SKM-1 (cell line): ENCODE data around the gene TMC1.
"Not testable (repeated sequence)": the region's sequence is repeated elsewhere in the genome, so short reads cannot be mapped to it uniquely, and the experiment has no call there.

Source experiments
- DNase-seq: peaks from one replicate; lab custom pipeline; 2025; ENCODE audit not compliant: unreplicated experiment; lab: John Stamatoyannopoulos, UW

Gene TMC1

DNA sequence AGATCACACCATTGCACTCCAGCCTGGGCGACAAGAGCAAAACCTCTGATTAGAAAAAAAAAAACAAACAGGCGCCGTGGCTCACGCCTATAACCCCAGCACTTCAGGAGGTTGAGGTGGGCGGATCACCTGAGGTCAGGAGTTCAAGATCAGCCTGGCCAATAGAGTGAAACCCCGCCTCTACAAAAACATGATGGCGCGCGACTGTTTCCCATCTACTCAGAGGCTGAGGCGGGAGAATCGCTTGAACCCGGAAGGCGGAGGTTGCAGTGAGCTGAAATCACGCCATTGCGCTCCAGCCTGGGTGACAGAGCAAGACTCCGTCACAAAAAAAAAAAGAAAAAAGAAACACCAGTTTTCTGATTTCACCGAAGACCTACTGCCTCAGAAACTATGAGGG, at the start of gene TMC1:
Gene TMC1, plus strand, starts transcription at position 193 of the 400 bp plus-strand sequence. CDS start 127,041 bp downstream, outside the sequence.
- DNase-seq = not testable (repeated sequence)

DNA sequence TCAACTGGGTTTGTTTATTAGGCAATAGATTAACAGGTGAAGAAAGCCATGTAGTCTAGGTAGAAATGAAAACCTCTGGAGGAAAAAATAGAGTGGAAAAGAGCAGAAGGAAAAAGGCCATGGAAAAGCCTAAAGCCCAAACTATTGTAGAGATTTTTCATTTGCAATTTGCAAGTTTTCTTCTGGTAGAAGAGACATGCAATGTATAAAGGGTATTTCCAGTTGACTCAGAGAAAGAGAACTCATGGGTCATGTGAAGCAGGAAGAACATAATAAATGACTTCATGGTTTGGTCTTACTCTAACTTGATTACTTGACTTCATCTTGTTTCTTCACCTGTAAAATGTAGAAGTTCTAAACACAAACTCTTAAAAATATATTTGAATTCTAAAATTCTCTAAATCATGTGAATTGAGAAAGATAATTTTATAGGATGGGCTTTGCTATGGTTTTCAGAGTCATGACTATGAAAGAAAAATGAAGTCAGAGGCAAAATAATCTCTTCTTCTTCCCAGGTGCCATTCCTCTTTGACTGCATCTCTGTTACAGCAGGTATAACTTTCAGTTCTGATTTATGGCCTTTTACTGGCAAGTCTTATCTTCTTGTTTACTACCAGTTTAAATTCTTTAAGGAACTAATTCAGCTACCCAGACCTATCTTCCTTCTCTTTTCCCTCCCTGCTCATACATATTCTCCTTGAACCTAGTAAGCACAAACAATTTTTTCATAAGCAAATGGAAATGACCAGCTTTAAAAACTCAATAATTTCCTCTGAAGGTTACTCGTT, 47.7 kb upstream of the TMC1 start:
- no peak for DNase-seq

DNA sequence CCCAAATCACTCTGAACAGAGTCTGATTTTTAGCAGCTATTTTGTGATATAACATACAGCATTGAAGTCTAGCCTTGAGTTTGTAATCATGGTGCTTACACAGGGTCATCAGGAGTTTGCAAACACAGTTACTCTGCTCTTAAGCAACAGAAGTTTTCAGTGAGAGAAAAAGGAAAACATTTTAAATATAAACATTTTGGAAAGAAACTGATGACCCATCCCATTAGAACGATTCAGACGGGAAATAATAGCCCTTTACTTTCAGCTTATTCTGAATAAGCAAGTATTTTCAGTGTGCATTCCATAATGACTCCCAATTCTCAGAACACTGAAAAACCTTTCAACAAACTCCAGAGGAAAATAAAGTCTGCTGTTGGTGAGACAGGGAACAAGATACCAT, 46.7 kb upstream of the TMC1 start:
- DNase-seq = no peak

- DNase-seq = no peak
These were observed 45.3 kb upstream of the TMC1 start for GRCh38 chr9:72476100-72476499.

DNA sequence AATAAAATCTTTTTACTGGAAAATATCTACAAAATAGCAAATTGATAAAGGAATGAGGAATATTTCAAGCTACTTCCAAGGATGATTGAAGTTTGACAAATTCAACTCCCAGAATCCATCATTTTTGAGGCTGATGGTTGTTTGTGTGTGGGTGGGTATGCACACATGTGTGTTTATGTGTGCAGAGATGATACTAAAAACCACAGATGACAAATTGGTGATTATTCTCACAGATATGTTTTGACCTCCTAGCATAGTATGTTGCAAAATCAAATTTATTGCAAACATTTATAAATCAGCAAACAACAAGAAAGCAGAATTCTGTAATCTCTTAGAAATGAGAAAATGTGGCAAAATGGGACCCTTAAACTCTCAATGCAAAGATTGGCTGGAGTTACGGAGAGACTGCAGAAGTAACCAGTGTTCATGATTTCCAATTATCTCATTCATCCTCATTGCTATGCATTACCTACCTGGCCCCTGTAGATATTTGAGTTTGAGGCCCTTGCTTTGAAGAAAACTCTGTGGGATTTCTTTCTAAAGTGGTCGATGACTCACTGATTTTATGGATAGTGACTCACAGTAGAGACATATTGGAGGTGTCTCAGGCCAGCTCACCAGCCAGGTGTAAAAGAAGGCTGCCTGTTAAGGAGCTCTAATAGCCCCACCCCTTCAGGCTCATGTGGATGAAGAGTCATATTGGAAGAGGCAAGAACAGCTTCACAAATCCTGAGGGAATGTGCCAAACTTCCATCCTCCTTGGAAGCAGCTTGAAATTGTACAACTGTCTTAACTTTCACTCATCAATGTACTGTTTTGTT, 44.6 kb upstream of the TMC1 start:
- no peak for DNase-seq

DNA sequence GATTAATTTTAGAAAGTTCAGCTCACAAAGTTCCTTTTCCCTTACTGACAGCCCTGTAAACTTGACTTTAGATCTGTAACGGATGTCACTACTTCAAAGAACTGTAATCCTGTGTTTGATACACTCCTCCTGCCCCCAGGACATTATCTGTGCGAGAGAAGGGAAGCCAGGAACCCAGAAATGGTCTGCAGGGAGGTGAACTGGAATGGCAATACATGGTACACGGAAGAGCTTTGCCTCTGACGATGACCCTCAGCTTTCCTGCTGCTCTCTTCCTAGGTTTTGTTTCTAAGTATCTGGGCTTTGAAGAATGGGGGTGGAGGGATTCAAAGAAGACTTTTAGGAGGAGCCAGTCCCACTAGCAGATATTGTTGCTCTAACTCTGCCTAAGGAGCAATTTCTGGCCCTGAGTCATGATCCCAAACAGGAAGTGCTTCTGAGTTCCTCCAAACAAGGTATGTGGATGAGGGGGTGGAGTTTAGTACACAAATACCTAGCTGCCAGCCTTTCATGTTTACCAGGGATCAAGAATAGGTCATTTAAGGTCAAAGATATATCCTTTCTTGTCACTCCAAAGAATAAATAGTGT, 43.4 kb upstream of the TMC1 start:
- no peak for DNase-seq

DNA sequence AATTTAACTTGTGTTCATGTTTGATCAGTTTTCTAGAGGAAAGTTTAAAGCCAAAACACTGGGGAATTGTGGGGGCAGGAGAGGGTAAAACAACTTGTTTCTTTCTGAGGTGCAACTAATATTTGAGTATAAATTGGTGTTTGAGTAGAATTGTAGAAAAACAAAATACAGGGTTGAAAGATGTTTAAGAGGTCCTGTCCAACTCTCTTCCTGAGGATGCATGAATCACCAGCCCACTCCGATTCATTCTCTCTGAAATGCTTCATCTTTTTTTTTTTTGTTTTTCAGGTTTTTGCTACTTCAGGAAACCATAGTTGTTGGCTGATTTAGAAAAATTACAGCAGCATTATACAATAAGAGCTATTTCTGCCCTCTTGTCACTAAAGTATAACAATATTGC, 42.4 kb upstream of the TMC1 start:
- no peak for DNase-seq

DNA sequence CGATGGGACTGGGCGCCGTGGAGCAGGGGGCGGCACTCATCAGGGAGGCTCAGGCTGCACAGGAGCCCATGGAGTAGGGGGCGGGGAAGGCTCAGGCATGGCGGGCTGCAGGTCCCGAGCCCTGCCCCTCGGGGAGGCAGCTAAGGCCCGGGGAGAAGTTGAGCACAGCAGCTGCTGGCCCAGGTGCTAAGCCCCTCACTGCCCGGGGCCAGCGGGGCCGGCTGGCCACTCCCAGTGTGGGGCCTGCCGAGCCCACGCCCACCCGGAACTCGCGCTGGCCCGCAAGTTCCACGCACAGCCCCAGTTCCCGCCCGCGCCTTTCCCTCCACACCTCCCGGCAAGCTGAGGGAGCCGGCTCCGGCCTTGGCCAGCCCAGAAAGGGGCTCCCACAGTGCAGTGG, 41.1 kb upstream of the TMC1 start:
- DNase-seq = not testable (repeated sequence)

DNA sequence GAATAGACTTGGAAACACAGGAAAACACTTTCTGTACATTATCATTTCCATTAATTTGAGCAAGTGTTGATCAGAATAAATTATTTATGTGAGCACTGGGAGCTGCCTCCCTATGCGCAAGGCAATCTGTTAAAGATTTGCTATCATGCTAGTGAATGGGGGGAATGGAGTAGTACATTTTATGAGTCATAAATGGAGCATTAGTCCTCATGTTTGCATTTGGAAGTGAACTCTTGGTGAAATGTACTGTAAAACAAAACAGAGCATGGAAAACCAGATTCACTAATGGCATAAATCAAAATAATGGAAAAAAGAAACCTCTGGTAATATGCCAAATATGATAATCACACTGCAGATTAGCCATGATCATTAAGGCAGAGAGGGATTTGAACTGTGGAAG, 40.5 kb upstream of the TMC1 start:
- DNase-seq = no peak

GRCh38 chr9:72485821-72486593, 35.4 kb upstream of the TMC1 start:
- DNase-seq = no peak

DNA sequence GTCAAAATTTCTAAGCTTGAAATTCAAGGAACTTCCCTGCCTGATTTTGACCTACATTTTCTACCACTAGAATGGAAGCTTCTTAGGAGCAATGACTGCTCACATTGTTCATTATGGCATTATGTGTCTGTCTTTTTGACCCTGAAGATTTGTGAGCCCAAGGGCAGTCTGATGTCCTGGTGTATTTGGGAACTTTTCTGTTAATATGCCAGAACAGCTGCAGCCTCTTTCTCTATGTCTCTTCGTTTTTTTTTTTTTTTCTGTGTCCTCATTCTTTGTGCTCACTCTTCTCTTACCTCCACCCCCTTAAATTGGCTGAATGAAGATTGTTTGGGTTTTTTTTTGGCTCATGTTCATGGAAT, 34.8 kb upstream of the TMC1 start:
- no peak for DNase-seq

DNA sequence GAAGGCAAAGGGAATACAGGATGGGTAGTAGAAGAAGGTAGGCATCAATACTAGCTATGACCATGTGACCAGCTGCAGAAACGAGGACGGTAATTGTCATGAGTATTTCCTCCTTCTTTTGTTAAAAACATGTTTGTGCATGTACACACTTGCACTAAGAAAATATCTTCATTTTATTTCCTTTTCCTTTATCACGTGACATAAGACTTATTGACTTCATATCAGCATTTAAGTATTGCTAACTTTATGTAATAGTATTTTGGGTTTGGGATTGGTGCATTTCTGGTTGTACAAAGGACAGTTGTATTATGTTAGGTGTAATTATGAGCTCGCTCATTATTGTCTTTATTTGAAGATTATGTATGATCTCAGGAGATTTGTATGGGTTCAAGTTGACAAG, 33.7 kb upstream of the TMC1 start:
- DNase-seq = not testable (repeated sequence)

- DNase-seq = no peak
These were observed 31.4 kb upstream of the TMC1 start for GRCh38 chr9:72489986-72490385.

DNA sequence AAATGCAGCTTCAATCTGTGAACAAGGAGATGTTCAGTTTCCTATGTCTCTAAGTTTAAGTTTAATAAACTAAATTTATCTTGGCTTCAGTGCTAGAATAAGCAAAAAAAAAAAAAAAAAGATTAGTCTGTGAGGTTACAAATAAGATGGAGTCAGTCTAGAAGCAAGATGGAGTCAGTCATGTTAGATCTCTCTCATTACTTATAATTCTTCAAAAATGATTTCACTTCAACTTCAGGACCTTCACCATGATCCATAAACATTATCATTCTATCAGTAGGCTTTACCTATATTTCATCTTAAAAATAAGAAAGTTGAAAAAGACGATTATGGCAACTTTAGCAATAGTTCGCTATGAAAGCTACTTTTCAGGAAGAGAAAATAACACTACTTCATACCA, 30.2 kb upstream of the TMC1 start:
- no peak for DNase-seq

- DNase-seq = no peak
These were observed 27.4 kb upstream of the TMC1 start for GRCh38 chr9:72494051-72494450.

DNA sequence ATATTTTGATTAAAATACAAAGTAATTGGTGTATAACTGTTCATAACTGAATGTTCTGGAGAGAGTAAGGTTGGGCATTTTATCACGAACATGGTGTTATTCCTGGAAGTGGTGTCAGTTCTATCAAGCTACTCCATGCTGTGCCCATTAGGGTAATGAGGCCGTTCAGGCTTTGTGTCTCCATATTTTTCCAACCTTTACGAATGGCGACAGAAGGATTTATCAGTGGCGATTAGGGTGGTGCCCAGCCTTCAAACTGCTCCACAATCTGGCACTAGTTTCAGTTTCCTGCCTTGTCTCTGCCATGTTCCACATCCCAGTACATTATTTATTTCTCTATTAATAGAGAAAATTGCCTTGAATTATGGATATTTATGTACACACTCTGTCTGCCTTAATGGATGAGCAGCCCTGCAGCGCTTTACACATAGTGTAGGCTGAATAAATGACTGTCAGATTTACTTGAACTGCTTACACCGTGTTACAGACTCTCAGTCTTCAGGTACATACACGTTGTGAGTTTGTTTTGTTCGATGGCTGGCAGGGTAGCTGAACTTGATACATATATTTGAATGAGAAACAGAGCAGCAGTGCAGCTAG, 23.9 kb upstream of the TMC1 start:
- no peak for DNase-seq

GRCh38 chr9:72506615-72507014, 14.8 kb upstream of the TMC1 start:
- no peak for DNase-seq

- DNase-seq = no peak
These were observed 12.4 kb upstream of the TMC1 start for GRCh38 chr9:72509053-72509452.

DNA sequence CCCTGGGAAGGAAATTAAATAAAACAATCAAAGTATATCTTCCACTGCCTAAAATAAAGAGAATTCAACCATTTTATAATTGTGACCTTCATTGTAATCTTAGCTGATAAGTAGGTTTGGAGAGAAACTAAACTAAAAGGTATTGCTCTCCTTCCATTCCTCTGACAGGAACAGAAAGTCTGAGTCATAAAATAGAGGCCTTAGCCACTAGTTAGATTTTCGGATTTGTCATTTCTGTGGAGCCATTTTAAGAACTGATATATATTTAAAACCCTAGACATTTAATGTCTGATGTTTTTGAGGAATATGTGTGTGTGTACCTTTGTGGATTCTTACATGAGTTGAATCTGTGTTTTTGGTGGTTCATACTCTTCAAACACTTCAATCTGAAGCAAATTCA, 11.8 kb upstream of the TMC1 start:
- DNase-seq = no peak

DNA sequence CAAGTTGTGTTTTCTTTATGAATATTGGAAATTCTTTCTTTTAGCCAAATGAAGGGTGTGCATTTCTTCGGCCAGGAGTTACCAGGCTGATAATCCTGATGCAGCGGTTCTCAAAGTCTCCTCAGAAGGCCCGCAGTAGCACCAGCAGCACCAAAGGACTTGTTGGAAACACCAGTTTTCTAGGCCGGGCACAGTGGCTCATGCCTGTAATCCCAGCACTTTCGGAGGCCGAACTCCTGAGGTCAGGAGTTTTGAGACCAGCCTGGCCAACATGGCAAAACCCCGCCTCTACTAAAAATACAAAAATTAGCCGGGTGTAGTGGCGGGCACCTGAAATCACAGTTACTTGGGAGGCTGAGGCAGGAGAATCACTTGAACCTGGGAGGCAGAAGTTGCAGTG, 397 bp upstream of the TMC1 start:
- DNase-seq = not testable (repeated sequence)
